Ovary (tissue), 9 donors: ENCODE data around the gene SNRNP48. TPM values are rescaled to one million over a fixed set of nuclear protein-coding genes. Genes with fewer than 3 reads are reported as not detected.

ENCODE experiments used
- DNase-seq, 5 donors: peaks; one replicate each; pipeline ENCODE4 v3.0.0-alpha.2; 2019 to 2020
- H3K27ac ChIP-seq, 2 donors: fragments of 200-600 bp; one replicate each; pipeline versions ENCODE4 v1.5.1 to v1.8.0; 2019 to 2022
- H3K27me3 ChIP-seq: fragments of 200-600 bp; one replicate; pipeline ENCODE4 v1.8.0; 2022
- H3K36me3 ChIP-seq: fragments of 200-600 bp; sonication (generic); one replicate; pipeline ENCODE4 v1.5.1; 2019
- H3K4me1 ChIP-seq: one replicate; pipeline ENCODE4 v1.8.1; 2013; ENCODE audit warnings: mild to moderate bottlenecking, moderate library complexity; ENCODE audit not compliant: insufficient read depth
- H3K4me3 ChIP-seq: fragments of 200-600 bp; sonication (generic); one replicate; pipeline ENCODE4 v1.5.1; 2017
- H3K9me3 ChIP-seq, 2 donors: fragments of 200-600 bp in 1 of 2; sonication (generic) in 1 of 2; one replicate each; pipeline versions ENCODE4 v1.5.1 to v1.8.1; 2013 to 2019; ENCODE audit warnings: mild to moderate bottlenecking in 1 of 2, moderate library complexity in 1 of 2
- EP300 ChIP-seq: sonication (generic); formaldehyde crosslinking; IDR thresholded peaks from one replicate; pipeline ENCODE4 v1.6.1; 2017; ENCODE audit warnings: antibody characterized with exemption
- POLR2A ChIP-seq: fragments of 450-650 bp; IDR thresholded peaks from one replicate; pipeline ENCODE4 v1.6.1; 2017; ENCODE audit warnings: antibody characterized with exemption, mild to moderate bottlenecking, moderate library complexity
- WGBS, 3 donors: extraction: QIAGEN DNeasy Blood & Tissue Kit in 1 of 3; methylation state at CpG; one replicate each; pipeline versions ENCODE4 v1.1.5 to v1.1.7; 2013 to 2017; 5-methylcytosine and 5-hydroxymethylcytosine counted together
- intact Hi-C, 4 donors: fragments of 100-400 bp; cut with DNase I; formaldehyde crosslinking; loops; one replicate each; pipeline versions ENCODE4 v1.11.0 to v1.15.1; 2022 to 2023
- polyA plus RNA-seq, 2 donors: library from polyadenylated mRNA; stranded (reverse); fragments of 200-250 nt in 1 of 2; fragments of 350-450 nt in 1 of 2; fragmentation: Illumina TruSeq in 1 of 2; extraction: RNeasy Lipid Tissue Mini Kit (QIAGEN cat#74804) in 1 of 2; gene quantifications; one replicate each; pipeline ENCODE4 v1.2.3, GENCODE V29; 2013 to 2014
- total RNA-seq, 7 donors: library from RNA; depleted of rRNA in 2 of 7; stranded (reverse); fragments of >200 nt in 2 of 7; fragmentation: NEBNext Ultra II Directional in 3 of 7; extraction: Animal tissue kit (Norgen Biotek cat#: 25700) in 3 of 7; gene quantifications; one replicate each; pipeline versions ENCODE4 v1.1.0 to v1.2.4, GENCODE V29; 2016 to 2023
- TF ChIP-seq, protein P1 (sequence below), 3 donors: fragments of 450-650 bp in 2 of 3; fragments of 200-600 bp in 1 of 3; IDR thresholded peaks; one replicate each; pipeline versions ENCODE4 v1.5.1 to v1.8.0; 2016 to 2022; ENCODE audit warnings: antibody characterized with exemption in 3 of 3, mild to moderate bottlenecking in 1 of 3
- donor health status: DM: no; HTN: no; CAD: no; lungs with moderate emphysema.
- donor health status: DM: no; HTN: no; CAD: no.
- donor health status: Bipolar disorder and iron deficiency.
- donor health status: DM: yes; HTN: yes; CAD: no.
- donor health status: DM: no; HTN: no; CAD: no.
- donor health status: DM: yes; HTN: yes; CAD: no.

SNRNP48 gene
- total and polyA plus RNA-seq, 9 donors = 8.6 to 19.6 (median 11.7) TPM

DNA sequence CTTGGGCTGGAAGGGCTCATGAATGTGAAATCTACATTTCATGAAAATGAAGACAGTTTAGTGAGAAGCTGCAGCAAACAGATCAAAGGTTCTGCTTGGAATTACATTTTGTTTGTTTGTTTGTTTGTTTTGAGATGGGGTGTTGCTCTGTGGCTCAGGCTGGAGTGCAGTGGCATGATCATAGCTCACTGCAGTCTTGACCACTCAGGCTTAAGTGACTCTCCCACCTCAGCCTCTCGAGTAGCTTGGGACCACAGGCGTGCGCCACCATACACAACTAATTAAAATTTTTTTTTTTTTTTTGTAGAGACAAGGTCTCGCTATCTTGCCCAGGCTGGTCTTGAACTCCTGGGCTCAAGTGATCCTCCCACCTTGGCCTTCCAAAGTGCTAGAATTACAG, 42.7 kb upstream of the SNRNP48 start:
- Histone ChIP-seq H3K27me3 (no peaks in the 10 kb centered on the region), H3K27ac (no peak overlapping the region), H3K4me1 (no peaks in the 10 kb centered on the region), H3K36me3 (no peaks in the 10 kb centered on the region), H3K9me3 (no peaks in the 10 kb centered on the region), H3K4me3 (no peak overlapping the region)
- DNase-seq = no peak
- TF ChIP-seq, protein P1, sequence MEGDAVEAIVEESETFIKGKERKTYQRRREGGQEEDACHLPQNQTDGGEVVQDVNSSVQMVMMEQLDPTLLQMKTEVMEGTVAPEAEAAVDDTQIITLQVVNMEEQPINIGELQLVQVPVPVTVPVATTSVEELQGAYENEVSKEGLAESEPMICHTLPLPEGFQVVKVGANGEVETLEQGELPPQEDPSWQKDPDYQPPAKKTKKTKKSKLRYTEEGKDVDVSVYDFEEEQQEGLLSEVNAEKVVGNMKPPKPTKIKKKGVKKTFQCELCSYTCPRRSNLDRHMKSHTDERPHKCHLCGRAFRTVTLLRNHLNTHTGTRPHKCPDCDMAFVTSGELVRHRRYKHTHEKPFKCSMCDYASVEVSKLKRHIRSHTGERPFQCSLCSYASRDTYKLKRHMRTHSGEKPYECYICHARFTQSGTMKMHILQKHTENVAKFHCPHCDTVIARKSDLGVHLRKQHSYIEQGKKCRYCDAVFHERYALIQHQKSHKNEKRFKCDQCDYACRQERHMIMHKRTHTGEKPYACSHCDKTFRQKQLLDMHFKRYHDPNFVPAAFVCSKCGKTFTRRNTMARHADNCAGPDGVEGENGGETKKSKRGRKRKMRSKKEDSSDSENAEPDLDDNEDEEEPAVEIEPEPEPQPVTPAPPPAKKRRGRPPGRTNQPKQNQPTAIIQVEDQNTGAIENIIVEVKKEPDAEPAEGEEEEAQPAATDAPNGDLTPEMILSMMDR (IDR thresholded peaks at IDR 0.05) = no peak
- TF ChIP-seq EP300 = no peak
- no peak for TF ChIP-seq POLR2A
- 91 to 98% (median 91%) methylated on average over 4 of the region's 4 CpGs for WGBS, 3 donors
- intact Hi-C loops = no loop called here

DNA sequence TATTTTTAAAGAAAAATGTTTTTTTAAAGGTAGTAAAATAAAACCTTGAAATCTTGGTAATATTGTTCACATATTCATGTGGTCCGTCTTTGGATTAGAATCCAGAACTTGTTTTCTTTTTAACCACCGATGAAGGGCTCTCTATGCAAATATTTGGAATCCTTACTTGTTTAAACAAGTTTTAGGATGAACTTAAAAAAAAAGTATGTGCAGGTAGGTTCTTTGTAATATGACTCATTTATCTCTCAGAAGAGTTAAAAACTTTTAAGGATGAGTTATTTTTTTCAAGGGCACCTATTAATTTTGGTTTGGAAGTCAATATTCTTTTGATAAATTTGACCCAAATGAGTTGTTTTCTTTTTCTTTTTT, 39.6 kb upstream of the SNRNP48 start:
- intact Hi-C loops = no loop called here
- H3K36me3 ChIP-seq = no peaks in the 10 kb centered on the region
- H3K27me3 ChIP-seq = no peaks in the 10 kb centered on the region
- no peak overlapping the region for H3K27ac ChIP-seq
- no peak for DNase-seq
- TF ChIP-seq EP300 (no peak), POLR2A (no peak)
- TF ChIP-seq, protein P1 (IDR thresholded peaks at IDR 0.05) = no peak
- WGBS, 3 donors = 63 to 86% (median 81%) methylated on average over 2 of the region's 2 CpGs
- H3K4me1 ChIP-seq = no peaks in the 10 kb centered on the region
- H3K4me3 ChIP-seq = no peak overlapping the region
- no peaks in the 10 kb centered on the region for H3K9me3 ChIP-seq

DNA sequence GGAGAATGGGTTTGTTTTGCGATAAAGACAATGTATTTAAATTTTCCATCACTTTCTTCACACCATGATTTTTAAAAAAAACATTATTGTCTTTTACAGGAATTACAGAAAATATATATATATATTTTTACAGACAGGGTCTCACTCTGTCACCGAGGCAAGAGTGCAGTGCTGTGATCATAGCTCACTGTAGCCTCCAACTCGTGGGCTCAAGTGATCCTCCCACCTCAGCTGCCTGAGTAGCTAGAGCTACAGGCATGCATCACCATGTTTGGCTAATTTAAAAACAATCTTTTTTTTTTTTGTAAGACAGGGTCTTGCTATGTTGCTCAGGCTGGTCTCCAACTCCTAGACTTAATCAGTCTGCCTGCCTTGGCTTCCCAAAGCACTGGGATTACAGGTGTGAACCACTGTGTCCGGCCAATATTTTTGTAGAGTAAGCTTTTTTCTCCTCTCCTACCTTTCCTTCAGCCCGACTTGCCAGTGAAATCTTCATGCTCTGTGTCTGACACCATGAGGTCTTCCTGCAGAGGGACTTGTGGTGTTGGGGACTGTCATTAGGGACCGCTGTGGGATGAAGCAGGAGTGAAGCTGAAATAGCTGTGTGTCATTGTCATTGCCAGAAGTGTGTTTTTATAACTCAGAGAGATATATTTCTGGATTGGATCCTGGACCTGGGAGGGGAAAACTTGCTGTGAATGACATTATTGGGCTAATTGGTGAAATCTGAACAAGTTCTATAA, 35.3 kb upstream of the SNRNP48 start:
- intact Hi-C loops = no loop called here
- no peak for DNase-seq
- WGBS, 3 donors = 64 to 70% (median 67%) methylated on average over 6 of the region's 6 CpGs

DNA sequence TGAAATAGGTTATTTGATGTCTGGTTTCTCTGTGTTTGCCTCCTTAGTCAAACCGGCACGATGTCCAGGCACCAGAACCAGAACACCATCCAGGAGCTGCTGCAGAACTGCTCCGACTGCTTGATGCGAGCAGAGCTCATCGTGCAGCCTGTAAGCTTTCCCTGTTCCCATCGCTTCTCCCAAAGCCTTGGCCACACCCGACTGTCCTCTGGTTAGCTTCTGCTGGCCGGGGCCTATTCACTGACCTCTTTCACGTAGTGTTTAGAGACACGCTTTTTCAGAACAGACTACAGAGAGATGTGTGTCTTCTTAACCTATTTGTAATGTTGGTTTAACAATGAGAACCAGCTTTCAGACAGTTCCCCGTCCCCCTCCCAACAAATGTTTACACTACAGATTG, 34.3 kb upstream of the SNRNP48 start:
- TF ChIP-seq EP300 (no peak), POLR2A (no peak)
- TF ChIP-seq, protein P1 (IDR thresholded peaks at IDR 0.05) = no peak
- H3K27me3 ChIP-seq = no peaks in the 10 kb centered on the region
- no peaks in the 10 kb centered on the region for H3K4me1 ChIP-seq
- no peaks in the 10 kb centered on the region for H3K9me3 ChIP-seq
- intact Hi-C loops = no loop called here
- H3K36me3 ChIP-seq = no peaks in the 10 kb centered on the region
- DNase-seq = no peak
- WGBS, 3 donors = 83 to 85% (median 85%) methylated on average over 11 of the region's 11 CpGs
- H3K27ac ChIP-seq = no peak overlapping the region
- H3K4me3 ChIP-seq = no peak overlapping the region

More for the DNA sequence above, 35.3 kb upstream of the SNRNP48 start:
- Histone ChIP-seq H3K27ac (no peak overlapping the region), H3K4me3 (no peak overlapping the region), H3K27me3 (no peaks in the 10 kb centered on the region), H3K9me3 (no peaks in the 10 kb centered on the region), H3K4me1 (no peaks in the 10 kb centered on the region), H3K36me3 (no peaks in the 10 kb centered on the region)
- TF ChIP-seq, protein P1 (IDR thresholded peaks at IDR 0.05) = no peak
- no peak for TF ChIP-seq EP300
- no peak for TF ChIP-seq POLR2A
